Ovary (tissue), 3 donors: ENCODE measurements around the gene RAD52.

Source experiments
- EP300 ChIP-seq: sonication (generic); formaldehyde crosslinking; IDR thresholded peaks from one replicate; pipeline ENCODE4 v1.6.1; 2017; ENCODE audit warnings: antibody characterized with exemption
- POLR2A ChIP-seq: fragments of 450-650 bp; IDR thresholded peaks from one replicate; pipeline ENCODE4 v1.6.1; 2017; ENCODE audit warnings: antibody characterized with exemption, mild to moderate bottlenecking, moderate library complexity
- TF ChIP-seq, protein P1 (sequence below), 3 donors: fragments of 450-650 bp in 2 of 3; fragments of 200-600 bp in 1 of 3; IDR thresholded peaks; one replicate each; pipeline versions ENCODE4 v1.5.1 to v1.8.0; 2016 to 2022; ENCODE audit warnings: antibody characterized with exemption in 3 of 3, mild to moderate bottlenecking in 1 of 3
- donor health status: DM: no; HTN: no; CAD: no.

DNA sequence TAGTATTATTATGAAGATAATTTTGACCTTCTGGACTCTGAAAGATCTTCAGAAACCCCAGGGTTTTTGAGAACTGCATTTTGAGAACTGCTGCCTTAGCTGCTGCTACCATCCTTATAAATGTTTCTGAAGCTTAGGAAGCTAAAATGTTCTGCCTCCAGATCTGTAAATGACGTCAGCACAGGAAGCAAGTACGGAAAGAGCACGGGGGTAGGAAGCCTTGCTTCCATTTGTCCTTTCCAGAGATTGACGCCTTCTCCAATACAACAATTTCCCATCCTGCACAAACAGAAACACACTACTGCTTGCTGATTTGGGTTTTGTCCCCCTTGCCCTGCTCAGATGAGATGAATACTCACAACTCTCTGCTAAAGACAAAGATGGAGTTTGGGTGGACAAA is 17.9 kb downstream of the RAD52 start:
- TF ChIP-seq, protein P1, sequence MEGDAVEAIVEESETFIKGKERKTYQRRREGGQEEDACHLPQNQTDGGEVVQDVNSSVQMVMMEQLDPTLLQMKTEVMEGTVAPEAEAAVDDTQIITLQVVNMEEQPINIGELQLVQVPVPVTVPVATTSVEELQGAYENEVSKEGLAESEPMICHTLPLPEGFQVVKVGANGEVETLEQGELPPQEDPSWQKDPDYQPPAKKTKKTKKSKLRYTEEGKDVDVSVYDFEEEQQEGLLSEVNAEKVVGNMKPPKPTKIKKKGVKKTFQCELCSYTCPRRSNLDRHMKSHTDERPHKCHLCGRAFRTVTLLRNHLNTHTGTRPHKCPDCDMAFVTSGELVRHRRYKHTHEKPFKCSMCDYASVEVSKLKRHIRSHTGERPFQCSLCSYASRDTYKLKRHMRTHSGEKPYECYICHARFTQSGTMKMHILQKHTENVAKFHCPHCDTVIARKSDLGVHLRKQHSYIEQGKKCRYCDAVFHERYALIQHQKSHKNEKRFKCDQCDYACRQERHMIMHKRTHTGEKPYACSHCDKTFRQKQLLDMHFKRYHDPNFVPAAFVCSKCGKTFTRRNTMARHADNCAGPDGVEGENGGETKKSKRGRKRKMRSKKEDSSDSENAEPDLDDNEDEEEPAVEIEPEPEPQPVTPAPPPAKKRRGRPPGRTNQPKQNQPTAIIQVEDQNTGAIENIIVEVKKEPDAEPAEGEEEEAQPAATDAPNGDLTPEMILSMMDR (IDR thresholded peaks at IDR 0.05) = no peak
- TF ChIP-seq EP300 = no peak
- TF ChIP-seq POLR2A = no peak
